Neuronal stem cell (in vitro differentiated cells): ENCODE measurements around the gene RIPK3.

Source experiments
- DNase-seq: peaks from one replicate; pipeline ENCODE4 v3.0.0-alpha.2; 2013; ENCODE audit warnings: low spot score
- H2AFZ ChIP-seq: one replicate; pipeline ENCODE4 v1.6.1; 2013; ENCODE audit warnings: mild to moderate bottlenecking, low read length, inconsistent platforms
- H2AK5ac ChIP-seq: 2 replicates; pipeline ENCODE4 v1.6.1; 2013; ENCODE audit warnings: low read depth, mild to moderate bottlenecking, inconsistent platforms, low read length, moderate library complexity, mixed read lengths
- H2BK120ac ChIP-seq: 2 replicates; pipeline ENCODE4 v1.6.1; 2013; ENCODE audit warnings: low read depth, mild to moderate bottlenecking, inconsistent platforms, low read length, moderate library complexity, mixed read lengths
- H2BK12ac ChIP-seq: one replicate; pipeline ENCODE4 v1.6.1; 2013; ENCODE audit warnings: low read length, inconsistent platforms
- H2BK15ac ChIP-seq: 2 replicates; pipeline ENCODE4 v1.6.1; 2013; ENCODE audit warnings: mild to moderate bottlenecking, low read length, inconsistent platforms, mixed read lengths
- H2BK5ac ChIP-seq: one replicate; pipeline ENCODE4 v1.6.1; 2013; ENCODE audit warnings: inconsistent platforms, mild to moderate bottlenecking, low read length, moderate library complexity
- H3K14ac ChIP-seq: one replicate; pipeline ENCODE4 v1.6.1; 2013; ENCODE audit warnings: low read length, inconsistent platforms
- H3K18ac ChIP-seq: 2 replicates; pipeline ENCODE4 v1.6.1; 2013; ENCODE audit warnings: low read length, inconsistent platforms
- H3K23ac ChIP-seq: 2 replicates; pipeline ENCODE4 v1.6.1; 2013; ENCODE audit warnings: low read depth, mild to moderate bottlenecking, mixed read lengths, low read length, inconsistent platforms; ENCODE audit not compliant: poor library complexity
- H3K27ac ChIP-seq: replicated peaks from 3 replicates; pipeline ENCODE4 v1.5.1; 2013; ENCODE audit warnings: low read length, inconsistent platforms
- H3K27me3 ChIP-seq, 3 experiments: 2 replicates each; pipeline ENCODE4 v1.6.1; 2013; ENCODE audit warnings: low read length in 3 of 3, mild to moderate bottlenecking in 2 of 3, inconsistent platforms in 1 of 3, low read depth in 1 of 3, mixed read lengths in 1 of 3, moderate library complexity in 1 of 3; ENCODE audit not compliant: control insufficient read depth in 3 of 3, insufficient read depth in 3 of 3
- H3K36me3 ChIP-seq, 2 donors: replicated peaks in 1 of 2; 2 replicates each; pipeline ENCODE4 v1.6.1; 2013; ENCODE audit warnings: low read length in 2 of 2; ENCODE audit not compliant: control insufficient read depth in 2 of 2, insufficient read depth in 2 of 2
- H3K4ac ChIP-seq: 2 replicates; pipeline ENCODE4 v1.6.1; 2013; ENCODE audit warnings: inconsistent platforms, mild to moderate bottlenecking, low read length, moderate library complexity
- H3K4me1 ChIP-seq, 2 donors: 1 replicate in 1 of 2; 2 replicates in 1 of 2; pipeline ENCODE4 v1.6.1; 2013; ENCODE audit warnings: low read length in 2 of 2, low read depth in 1 of 2; ENCODE audit not compliant: control insufficient read depth in 2 of 2, insufficient read depth in 1 of 2
- H3K4me2 ChIP-seq: one replicate; pipeline ENCODE4 v1.6.1; 2013; ENCODE audit warnings: mild to moderate bottlenecking, low read length, inconsistent platforms; ENCODE audit not compliant: insufficient read depth, poor library complexity, severe bottlenecking
- H3K4me3 ChIP-seq, 2 donors: 2 replicates each; pipeline ENCODE4 v1.5.1; 2013; ENCODE audit warnings: low read length in 2 of 2, mild to moderate bottlenecking in 2 of 2, inconsistent platforms in 1 of 2, moderate library complexity in 1 of 2
- H3K79me1 ChIP-seq: one replicate; pipeline ENCODE4 v1.6.1; 2013; ENCODE audit warnings: low read depth, mild to moderate bottlenecking, inconsistent platforms, low read length, moderate library complexity
- H3K9ac ChIP-seq: one replicate; pipeline ENCODE4 v1.6.1; 2013; ENCODE audit warnings: mild to moderate bottlenecking, low read depth, low read length, inconsistent platforms; ENCODE audit not compliant: poor library complexity
- H3K9me3 ChIP-seq, 2 donors: replicated peaks in 1 of 2; 2 replicates each; pipeline versions ENCODE3 to v1.6.1; 2013; ENCODE audit warnings: low read length in 2 of 2, mild to moderate bottlenecking in 2 of 2, inconsistent platforms in 1 of 2, low read depth in 1 of 2, mixed read lengths in 1 of 2, moderate library complexity in 1 of 2; ENCODE audit not compliant: control insufficient read depth in 2 of 2, insufficient read depth in 1 of 2
- H4K8ac ChIP-seq: one replicate; pipeline ENCODE4 v1.6.1; 2013; ENCODE audit warnings: low read depth, mild to moderate bottlenecking, inconsistent platforms, low read length, moderate library complexity
- H4K91ac ChIP-seq: one replicate; pipeline ENCODE4 v1.6.1; 2013; ENCODE audit warnings: low read length, low read depth, mild to moderate bottlenecking, inconsistent platforms; ENCODE audit not compliant: poor library complexity
- WGBS, 2 donors: extraction: QIAGEN DNeasy Blood & Tissue Kit; methylation state at CpG; one replicate each; pipeline ENCODE4 v1.1.7; 2013; ENCODE audit warnings: missing lambda C conversion rate in 2 of 2, mixed read lengths in 1 of 2; ENCODE audit not compliant: insufficient read length in 2 of 2, insufficient replicate concordance in 1 of 2; ENCODE audit errors: extremely low coverage in 2 of 2; 5-methylcytosine and 5-hydroxymethylcytosine counted together

Gene RIPK3

DNA sequence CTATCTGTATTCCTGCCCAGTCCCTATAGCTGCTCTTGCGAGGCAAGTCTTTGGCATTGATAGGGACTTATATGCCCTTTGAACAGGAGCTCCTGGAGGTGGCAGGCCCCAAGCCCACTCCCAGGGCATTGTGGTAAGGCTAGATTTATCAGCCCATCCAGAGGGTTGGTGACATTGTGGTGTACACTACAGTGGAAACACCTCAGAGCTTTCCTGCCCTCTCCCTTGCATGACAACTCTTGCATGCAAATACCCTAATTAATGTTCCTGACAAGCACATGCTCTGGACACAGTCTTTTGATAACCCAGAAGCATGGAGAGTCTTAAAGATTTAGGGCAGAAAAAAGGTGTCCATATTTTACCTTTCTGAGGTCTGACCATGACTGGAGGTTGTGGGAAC lies 815 bp upstream of the RIPK3 start:
- Histone ChIP-seq H2AFZ (no peak overlapping the region), H3K4me2 (no peak overlapping the region), H3K4me3 (no peak overlapping the region), H2BK5ac (no peak overlapping the region), H2BK15ac (no peak overlapping the region), H4K91ac (no peak overlapping the region), H3K9ac (no peak overlapping the region), H3K4ac (no peak overlapping the region), H3K18ac (no peak overlapping the region), H2BK120ac (no peak overlapping the region), H4K8ac (no peak overlapping the region), H3K79me1 (no peaks in the 10 kb centered on the region), H3K4me1 (peaks cover 4 to 8% of the 10 kb centered on the region in 2 donors), H3K14ac (no peak overlapping the region), H2BK12ac (no peak overlapping the region), H3K9me3 (no peaks in the 10 kb centered on the region), H3K36me3 (no peaks in the 10 kb centered on the region), H3K27me3 (peaks cover 21 to 89% (median 61%) of the 10 kb centered on the region in 3 experiments), H3K23ac (no peak overlapping the region), H3K27ac (no peak overlapping the region), H2AK5ac (no peak overlapping the region)
- DNase-seq, result no peak
- WGBS, 2 donors, result no CpG with 5 or more reads among the region's 1 CpG

DNA sequence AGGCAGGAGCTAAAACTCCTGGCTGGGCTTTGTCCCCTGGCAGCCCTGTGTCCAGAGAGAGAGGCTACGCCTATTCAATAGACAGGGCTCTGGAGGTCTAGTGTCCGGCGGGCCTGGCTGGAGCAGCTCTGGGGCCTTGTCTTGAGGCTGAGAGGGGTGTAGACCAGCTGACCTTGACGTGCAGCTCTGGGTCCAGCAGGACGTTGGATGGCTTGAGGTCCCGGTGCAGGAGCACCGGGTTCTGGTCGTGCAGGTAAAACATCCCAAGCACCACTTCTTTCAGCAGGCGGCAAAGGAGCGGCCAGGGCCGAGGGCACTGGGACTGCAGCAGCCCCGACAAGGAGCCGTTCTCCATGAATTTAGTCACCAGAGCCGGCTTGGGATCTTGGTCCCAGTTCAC lies 948 bp downstream of the RIPK3 start:
- Histone ChIP-seq H3K36me3 (no peaks in the 10 kb centered on the region), H3K18ac (no peak overlapping the region), H3K4me1 (peaks cover 4 to 12% of the 10 kb centered on the region in 2 donors), H3K4ac (no peak overlapping the region), H3K23ac (no peak overlapping the region), H3K27me3 (peaks cover 34 to 94% (median 78%) of the 10 kb centered on the region in 3 experiments), H2AK5ac (no peak overlapping the region), H3K79me1 (no peaks in the 10 kb centered on the region), H2BK12ac (no peak overlapping the region), H2AFZ (no peak overlapping the region), H3K4me3 (peak overlapping the region in 1 of 2 donors; percentile 69), H3K27ac (no peak overlapping the region), H4K91ac (no peak overlapping the region), H3K14ac (no peak overlapping the region), H3K9me3 (no peaks in the 10 kb centered on the region), H4K8ac (no peak overlapping the region), H3K4me2 (no peak overlapping the region), H2BK120ac (no peak overlapping the region), H3K9ac (no peak overlapping the region), H2BK15ac (no peak overlapping the region), H2BK5ac (no peak overlapping the region)
- no CpG with 5 or more reads among the region's 14 CpGs for WGBS, 2 donors
- no peak for DNase-seq

DNA sequence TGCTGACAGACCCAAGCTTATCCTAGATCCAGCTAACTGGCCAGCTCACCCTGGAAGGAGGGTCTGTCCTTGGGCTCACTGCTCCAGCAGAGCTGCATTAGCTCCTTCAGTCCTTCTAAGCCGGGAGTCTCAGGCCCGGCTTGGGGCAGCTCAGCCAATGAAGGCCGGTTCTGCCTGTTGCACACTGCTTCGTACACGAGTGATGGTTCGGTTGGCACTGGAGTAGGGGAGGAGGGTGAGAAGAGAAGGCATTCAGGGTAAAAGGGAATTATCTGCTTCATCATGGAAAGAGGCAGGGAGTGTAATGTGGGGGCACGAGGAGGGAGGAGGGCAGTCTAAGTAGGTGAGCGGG lies 2.0 kb downstream of the RIPK3 start:
- Histone ChIP-seq H3K4ac (no peak overlapping the region), H2AFZ (no peak overlapping the region), H3K14ac (no peak overlapping the region), H3K4me2 (no peak overlapping the region), H4K91ac (no peak overlapping the region), H2BK5ac (no peak overlapping the region), H2BK120ac (no peak overlapping the region), H3K18ac (no peak overlapping the region), H3K9me3 (no peaks in the 10 kb centered on the region), H2BK12ac (no peak overlapping the region), H3K27ac (no peak overlapping the region), H3K23ac (no peak overlapping the region), H4K8ac (no peak overlapping the region), H3K27me3 (peaks cover 38 to 95% (median 89%) of the 10 kb centered on the region in 3 experiments), H2AK5ac (no peak overlapping the region), H3K79me1 (no peaks in the 10 kb centered on the region), H3K9ac (no peak overlapping the region), H3K36me3 (no peaks in the 10 kb centered on the region), H2BK15ac (no peak overlapping the region), H3K4me1 (peaks cover 4 to 16% of the 10 kb centered on the region in 2 donors), H3K4me3 (no peak overlapping the region)
- whole genome bisulfite sequencing, 2 donors, result no CpG with 5 or more reads among the region's 8 CpGs
- no peak for DNase-seq

DNA sequence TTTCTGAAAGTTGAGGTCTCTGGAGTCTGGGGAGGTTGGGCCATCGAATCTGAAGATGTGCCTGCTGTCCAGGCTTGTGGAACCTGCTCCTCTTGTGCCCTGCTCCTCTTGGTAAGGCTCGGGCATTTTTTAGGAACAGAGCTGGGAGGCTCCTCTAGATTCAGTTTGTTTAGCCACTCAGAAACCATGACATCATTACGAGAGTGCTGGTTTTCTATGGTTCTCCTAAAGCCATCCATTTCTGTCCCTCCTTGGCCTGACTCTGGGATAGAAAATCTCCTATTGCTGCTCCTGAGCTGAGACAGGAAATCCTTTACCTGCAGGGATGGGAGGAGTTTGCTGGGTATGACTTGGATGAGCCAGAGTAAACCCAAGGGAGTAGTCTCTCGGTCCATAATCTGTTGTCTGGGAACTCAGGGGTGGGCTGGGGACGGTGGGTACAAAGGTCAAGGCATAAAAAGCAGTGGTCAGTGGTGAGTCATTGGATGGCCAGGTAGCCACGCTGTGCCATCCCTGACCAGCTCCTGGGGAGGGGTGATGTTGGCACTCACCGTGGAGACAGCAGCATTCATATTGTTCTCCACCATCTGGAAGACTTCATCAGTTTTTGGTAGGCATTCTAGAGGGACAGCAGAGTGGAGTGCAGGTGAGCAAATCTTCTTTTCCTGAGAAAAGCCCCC lies 2.5 kb downstream of the RIPK3 start:
- no CpG with 5 or more reads among the region's 7 CpGs for WGBS, 2 donors
- no peak overlapping the region for H3K9ac ChIP-seq

More for the DNA sequence above, 2.5 kb downstream of the RIPK3 start:
- no peak overlapping the region for H3K14ac ChIP-seq
- H3K9me3 ChIP-seq, result no peaks in the 10 kb centered on the region
- no peak overlapping the region for H2BK12ac ChIP-seq
- H2BK120ac ChIP-seq, result no peak overlapping the region
- no peak overlapping the region for H3K18ac ChIP-seq
- H3K36me3 ChIP-seq, result no peaks in the 10 kb centered on the region
- no peak overlapping the region for H3K27ac ChIP-seq
- H2AFZ ChIP-seq, result no peak overlapping the region
- H3K4ac ChIP-seq, result no peak overlapping the region
- no peak overlapping the region for H4K8ac ChIP-seq
- no peak overlapping the region for H2AK5ac ChIP-seq
- peaks cover 38 to 97% (median 94%) of the 10 kb centered on the region in 3 experiments for H3K27me3 ChIP-seq
- no peak overlapping the region for H3K23ac ChIP-seq
- H2BK5ac ChIP-seq, result no peak overlapping the region
- DNase-seq, result no peak
- H3K79me1 ChIP-seq, result no peaks in the 10 kb centered on the region
- no peak overlapping the region for H4K91ac ChIP-seq
- H3K4me2 ChIP-seq, result no peak overlapping the region
- H2BK15ac ChIP-seq, result no peak overlapping the region
- H3K4me1 ChIP-seq, result peaks cover 5 to 20% of the 10 kb centered on the region in 2 donors
- H3K4me3 ChIP-seq, result no peak overlapping the region
